ENCODE data around the gene GRM6. TPM values are rescaled to one million over a fixed set of nuclear protein-coding genes. Genes with fewer than 3 reads are reported as not detected.

GRM6 gene
- total RNA-seq, 1 experiment from 2014 or later: not detected

DNA sequence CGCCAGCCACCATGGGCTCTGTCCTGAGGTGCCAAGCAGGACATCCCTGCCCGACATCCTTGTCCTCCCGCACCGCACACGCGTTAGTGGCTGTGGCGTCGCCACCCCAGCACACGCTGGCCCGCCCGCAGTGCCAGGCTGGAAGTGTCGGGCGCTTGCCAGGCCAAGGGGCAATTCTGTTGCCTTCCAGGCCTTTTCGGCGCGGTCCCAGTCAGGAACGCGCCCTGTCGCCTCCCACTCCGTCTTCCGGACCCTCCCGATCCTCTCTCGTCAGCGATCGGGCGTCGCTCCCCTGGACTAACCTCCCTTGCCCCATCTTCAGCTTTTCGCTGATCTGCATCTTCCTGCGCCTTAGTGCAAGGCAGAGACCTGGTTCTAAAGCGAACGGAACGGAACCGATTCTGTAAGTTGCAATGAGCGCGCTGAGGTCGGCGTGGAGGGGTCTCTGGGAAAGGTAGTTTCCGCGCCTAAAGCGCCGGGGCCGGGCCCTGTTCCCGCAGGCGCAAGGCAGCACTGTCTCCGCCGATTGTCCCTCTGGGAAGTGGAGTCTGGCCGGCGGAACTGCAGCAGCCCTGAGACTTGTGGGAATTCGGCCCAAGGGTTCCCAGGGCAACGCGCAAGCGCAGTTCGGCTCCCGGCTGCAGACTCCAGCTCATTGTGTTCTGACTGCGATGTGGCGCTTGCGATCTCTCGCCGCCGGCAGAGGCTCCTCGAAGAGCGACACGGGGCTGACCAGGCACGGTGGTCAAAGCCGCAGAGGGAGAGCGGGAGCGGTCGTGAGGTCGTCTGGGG lies 54.4 kb downstream of the GRM6 start, which contains the start of gene ZNF454:
ZNF454 (plus strand) TSS at position 630 of the 792 bp plus-strand sequence. CDS start 1,594 bp downstream, outside the sequence.
- intact Hi-C loops (cut with micrococcal nuclease; ENCODE audit: unreplicated experiment): no loop called here
- peak; percentile 84 for DNase-seq (ENCODE audit: low spot score)
- peaks cover 21% of the 10 kb centered on the region for H3K9me3 ChIP-seq (ENCODE audit: low read depth, low read length, poor library complexity, severe bottlenecking)
- H3K36me3 ChIP-seq (ENCODE audit: insufficient read depth, low read length, poor library complexity, severe bottlenecking): no peaks in the 10 kb centered on the region
- no peaks in the 10 kb centered on the region for H3K27me3 ChIP-seq (replicated peaks; ENCODE audit: insufficient read depth, low read depth, low read length, poor library complexity)
- no peak for TF ChIP-seq EZH2 (IDR thresholded peaks at IDR 0.05; ENCODE audit: borderline replicate concordance, low read depth, low read length, poor library complexity, severe bottlenecking)
- TF ChIP-seq, protein P1, sequence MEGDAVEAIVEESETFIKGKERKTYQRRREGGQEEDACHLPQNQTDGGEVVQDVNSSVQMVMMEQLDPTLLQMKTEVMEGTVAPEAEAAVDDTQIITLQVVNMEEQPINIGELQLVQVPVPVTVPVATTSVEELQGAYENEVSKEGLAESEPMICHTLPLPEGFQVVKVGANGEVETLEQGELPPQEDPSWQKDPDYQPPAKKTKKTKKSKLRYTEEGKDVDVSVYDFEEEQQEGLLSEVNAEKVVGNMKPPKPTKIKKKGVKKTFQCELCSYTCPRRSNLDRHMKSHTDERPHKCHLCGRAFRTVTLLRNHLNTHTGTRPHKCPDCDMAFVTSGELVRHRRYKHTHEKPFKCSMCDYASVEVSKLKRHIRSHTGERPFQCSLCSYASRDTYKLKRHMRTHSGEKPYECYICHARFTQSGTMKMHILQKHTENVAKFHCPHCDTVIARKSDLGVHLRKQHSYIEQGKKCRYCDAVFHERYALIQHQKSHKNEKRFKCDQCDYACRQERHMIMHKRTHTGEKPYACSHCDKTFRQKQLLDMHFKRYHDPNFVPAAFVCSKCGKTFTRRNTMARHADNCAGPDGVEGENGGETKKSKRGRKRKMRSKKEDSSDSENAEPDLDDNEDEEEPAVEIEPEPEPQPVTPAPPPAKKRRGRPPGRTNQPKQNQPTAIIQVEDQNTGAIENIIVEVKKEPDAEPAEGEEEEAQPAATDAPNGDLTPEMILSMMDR (conservative IDR thresholded peaks at IDR 0.05; ENCODE audit: low read depth, low read length): no peak
- ChIA-PET CTCF (no interaction called here), POLR2A (ENCODE audit: low non-redundant PET) (no interaction called here)
- no peaks in the 10 kb centered on the region for H3K4me1 ChIP-seq (ENCODE audit: insufficient read depth, low read length, poor library complexity, severe bottlenecking)
- BruUV-seq (replicated peaks): no TSS peak
- H3K27ac ChIP-seq (ENCODE audit: low read depth, low read length, poor library complexity, severe bottlenecking): no peak within 1 kb of the TSS
- peak within 1 kb of the TSS; percentile 49 for H3K4me3 ChIP-seq (ENCODE audit: low read depth, low read length, poor library complexity, severe bottlenecking)

DNA sequence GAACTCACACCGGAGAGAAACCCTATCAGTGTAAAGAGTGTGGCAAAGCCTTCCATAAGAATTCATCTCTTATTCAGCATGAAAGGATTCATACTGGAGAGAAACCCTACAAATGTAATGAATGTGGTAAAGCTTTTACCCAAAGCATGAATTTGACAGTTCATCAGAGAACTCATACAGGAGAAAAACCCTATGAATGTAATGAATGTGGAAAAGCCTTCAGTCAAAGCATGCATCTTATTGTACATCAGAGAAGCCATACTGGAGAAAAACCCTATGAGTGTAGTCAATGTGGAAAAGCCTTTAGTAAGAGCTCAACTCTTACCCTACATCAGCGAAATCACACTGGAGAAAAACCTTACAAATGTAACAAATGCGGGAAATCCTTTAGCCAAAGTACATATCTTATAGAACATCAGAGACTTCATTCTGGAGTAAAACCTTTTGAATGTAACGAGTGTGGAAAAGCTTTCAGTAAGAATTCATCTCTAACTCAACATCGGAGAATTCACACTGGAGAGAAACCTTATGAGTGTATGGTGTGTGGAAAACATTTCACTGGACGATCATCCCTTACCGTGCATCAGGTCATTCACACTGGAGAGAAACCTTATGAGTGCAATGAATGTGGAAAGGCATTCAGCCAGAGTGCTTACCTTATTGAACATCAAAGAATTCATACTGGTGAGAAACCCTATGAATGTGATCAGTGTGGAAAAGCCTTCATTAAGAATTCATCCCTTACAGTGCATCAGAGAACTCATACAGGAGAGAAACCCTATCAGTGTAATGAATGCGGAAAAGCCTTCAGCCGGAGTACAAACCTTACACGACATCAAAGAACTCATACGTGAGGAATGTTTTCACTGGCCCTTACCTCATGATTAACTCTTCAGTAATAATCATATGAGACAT lies 63.0 kb downstream of the GRM6 start:
- POLR2A ChIA-PET (ENCODE audit: low non-redundant PET): no interaction called here
- CTCF ChIA-PET: no interaction called here

More for the DNA sequence above, 63.0 kb downstream of the GRM6 start:
- BruUV-seq (replicated peaks): no TSS peak
- H3K4me1 ChIP-seq (ENCODE audit: insufficient read depth, low read length, poor library complexity, severe bottlenecking): no peaks in the 10 kb centered on the region
- H3K27ac ChIP-seq (ENCODE audit: low read depth, low read length, poor library complexity, severe bottlenecking): no peak overlapping the region
- intact Hi-C loops (cut with micrococcal nuclease; ENCODE audit: unreplicated experiment): no loop called here
- H3K36me3 ChIP-seq (ENCODE audit: insufficient read depth, low read length, poor library complexity, severe bottlenecking): no peaks in the 10 kb centered on the region
- TF ChIP-seq, protein P1 (conservative IDR thresholded peaks at IDR 0.05; ENCODE audit: low read depth, low read length): no peak
- TF ChIP-seq EZH2 (IDR thresholded peaks at IDR 0.05; ENCODE audit: borderline replicate concordance, low read depth, low read length, poor library complexity, severe bottlenecking): no peak
- H3K9me3 ChIP-seq (ENCODE audit: low read depth, low read length, poor library complexity, severe bottlenecking): peaks cover 42% of the 10 kb centered on the region
- DNase-seq (ENCODE audit: low spot score): no peak
- no peaks in the 10 kb centered on the region for H3K27me3 ChIP-seq (replicated peaks; ENCODE audit: insufficient read depth, low read depth, low read length, poor library complexity)
- no peak overlapping the region for H3K4me3 ChIP-seq (ENCODE audit: low read depth, low read length, poor library complexity, severe bottlenecking)

Other genes with a start within 250 kb of the GRM6 start
- gene ZNF354B, start 135.4 kb downstream of the GRM6 start, total RNA-seq (2021): 13.8 TPM in 2 replicates
- gene ZFP2, start 99.4 kb downstream of the GRM6 start, total RNA-seq (2021): 0.24 and 0.43 TPM in 2 replicates
- gene ZNF454, start 54.1 kb downstream of the GRM6 start, total RNA-seq (2021): 2.4 and 3.4 TPM in 2 replicates
- 3.1 and 3.6 TPM in 2 replicates for gene ZNF879, start 28.5 kb upstream of the GRM6 start, total RNA-seq (2021)
- gene ZNF354C, start 65.1 kb upstream of the GRM6 start, total RNA-seq (2021): 7.4 and 7.6 TPM in 2 replicates